CD4-positive, alpha-beta T cell treated with Interleukin-21 for 1 hour (primary cell): Measurements from ENCODE around the gene KIAA1958.
"Not testable (repeated sequence)": the region's sequence is repeated elsewhere in the genome, so short reads cannot be mapped to it uniquely, and the experiment has no call there.

Experiments used
- DNase-seq: peaks from one replicate; pipeline ENCODE4 v3.0.0-alpha.2; 2020

KIAA1958 gene

GRCh38 chr9:112670991-112671625 is 184.5 kb downstream of the KIAA1958 start:
- no peak for DNase-seq

GRCh38 chr9:112673221-112673620 is 186.6 kb downstream of the KIAA1958 start:
- DNase-seq: not testable (repeated sequence)

- DNase-seq: no peak
Measured at GRCh38 chr9:112677040-112677439, 190.4 kb downstream of the KIAA1958 start.

- DNase-seq: no peak
Measured at GRCh38 chr9:112680731-112681402, 194.2 kb downstream of the KIAA1958 start.

- DNase-seq: no peak
Measured at GRCh38 chr9:112689161-112689740, 202.6 kb downstream of the KIAA1958 start.

GRCh38 chr9:112694706-112695555 is 208.3 kb downstream of the KIAA1958 start:
- DNase-seq: no peak

GRCh38 chr9:112696461-112696860 is 209.8 kb downstream of the KIAA1958 start:
- DNase-seq: no peak

- no peak for DNase-seq
Measured at GRCh38 chr9:112699230-112699629, 212.6 kb downstream of the KIAA1958 start.

GRCh38 chr9:112700085-112700484 is 213.5 kb downstream of the KIAA1958 start:
- no peak for DNase-seq

GRCh38 chr9:112703304-112703703 is 216.7 kb downstream of the KIAA1958 start:
- DNase-seq: no peak

- no peak for DNase-seq
Measured at GRCh38 chr9:112705768-112706427, 219.3 kb downstream of the KIAA1958 start.

GRCh38 chr9:112711050-112711689 is 224.5 kb downstream of the KIAA1958 start:
- DNase-seq: no peak

GRCh38 chr9:112712678-112713077 is 226.1 kb downstream of the KIAA1958 start:
- no peak for DNase-seq

GRCh38 chr9:112717661-112718331 is 231.2 kb downstream of the KIAA1958 start, which contains the start of gene INIP:
TSS of gene INIP (minus strand) at chr9:112718117. CDS start at chr9:112716485, 1,632 bp downstream.
- DNase-seq: peak; percentile 98
